ENCODE data around the gene LRRTM4.
"Not testable (repeated sequence)": the region's sequence is repeated elsewhere in the genome, so short reads cannot be mapped to it uniquely, and the experiment has no call there.

The LRRTM4 gene

GRCh38 chr2:77127345-77127744 is 394.8 kb downstream of the LRRTM4 start:
- FAIRE-seq = no peak
- DNase-seq (ENCODE audit: insufficient read length, low spot score) = no peak
- TF ChIP-seq POLR2A (IDR thresholded peaks at IDR 0.05; ENCODE audit: low read depth, low read length) (no peak), SPI1 (IDR thresholded peaks at IDR 0.05; ENCODE audit: low read depth, low read length) (no peak), PAX5 (IDR thresholded peaks at IDR 0.05; ENCODE audit: insufficient read depth, low read length, severe bottlenecking) (no peak)

GRCh38 chr2:77121518-77121917 is 400.7 kb downstream of the LRRTM4 start:
- TF ChIP-seq SPI1 (IDR thresholded peaks at IDR 0.05; ENCODE audit: low read depth, low read length) (no peak), POLR2AphosphoS5 (IDR thresholded peaks at IDR 0.05; ENCODE audit: low read depth, low read length) (no peak), POLR2A (IDR thresholded peaks at IDR 0.05; ENCODE audit: low read depth, low read length) (no peak), TAF1 (IDR thresholded peaks at IDR 0.05; ENCODE audit: low read depth, low read length) (no peak), POU2F2 (IDR thresholded peaks at IDR 0.05; ENCODE audit: low read depth, low read length) (no peak), PAX5 (IDR thresholded peaks at IDR 0.05; ENCODE audit: insufficient read depth, low read length, severe bottlenecking) (no peak)

GRCh38 chr2:77119333-77119732 is 402.8 kb downstream of the LRRTM4 start:
- FAIRE-seq (no peak), DNase-seq (ENCODE audit: insufficient read length, low spot score) (no peak)
- no peak for TF ChIP-seq POU2F2 (IDR thresholded peaks at IDR 0.05; ENCODE audit: low read depth, low read length)
- no peak for TF ChIP-seq TAF1 (IDR thresholded peaks at IDR 0.05; ENCODE audit: low read depth, low read length)
- no peak for TF ChIP-seq SPI1 (IDR thresholded peaks at IDR 0.05; ENCODE audit: low read depth, low read length)
- TF ChIP-seq POLR2AphosphoS5 (IDR thresholded peaks at IDR 0.05; ENCODE audit: low read depth, low read length) = no peak
- no peak for TF ChIP-seq PAX5 (IDR thresholded peaks at IDR 0.05; ENCODE audit: insufficient read depth, low read length, severe bottlenecking)
- TF ChIP-seq POLR2A (IDR thresholded peaks at IDR 0.05; ENCODE audit: low read depth, low read length) = no peak

More at GRCh38 chr2:77121518-77121917, 400.7 kb downstream of the LRRTM4 start:
- DNase-seq (ENCODE audit: insufficient read length, low spot score) = no peak
- FAIRE-seq = no peak

DNA sequence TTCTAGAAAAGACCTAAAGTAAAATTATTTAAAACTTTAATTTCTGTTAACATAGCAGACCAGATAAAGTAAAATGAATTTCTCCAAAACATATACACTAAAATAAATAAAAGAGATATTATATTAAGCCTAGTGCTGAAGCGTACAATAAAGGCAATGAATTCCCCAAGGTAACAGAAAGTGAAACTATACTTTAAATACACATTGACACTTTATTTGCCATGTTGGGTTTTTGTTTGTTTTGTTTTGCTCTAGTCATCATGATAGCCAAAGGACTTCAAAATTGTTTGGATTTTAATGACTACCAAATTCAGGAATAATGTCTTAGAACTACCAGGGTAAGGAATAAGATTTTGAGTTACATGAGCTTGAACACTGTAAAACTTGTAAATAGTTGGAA is 413.3 kb downstream of the LRRTM4 start:
- FAIRE-seq (no peak), DNase-seq (ENCODE audit: insufficient read length, low spot score) (no peak)
- TF ChIP-seq POU2F2 (IDR thresholded peaks at IDR 0.05; ENCODE audit: low read depth, low read length) (no peak), POLR2AphosphoS5 (IDR thresholded peaks at IDR 0.05; ENCODE audit: low read depth, low read length) (no peak), SPI1 (IDR thresholded peaks at IDR 0.05; ENCODE audit: low read depth, low read length) (no peak), TAF1 (IDR thresholded peaks at IDR 0.05; ENCODE audit: low read depth, low read length) (no peak), PAX5 (IDR thresholded peaks at IDR 0.05; ENCODE audit: insufficient read depth, low read length, severe bottlenecking) (no peak), POLR2A (IDR thresholded peaks at IDR 0.05; ENCODE audit: low read depth, low read length) (no peak)

- no peak for FAIRE-seq
- no peak for DNase-seq (ENCODE audit: insufficient read length, low spot score)
- TF ChIP-seq TAF1 (IDR thresholded peaks at IDR 0.05; ENCODE audit: low read depth, low read length) = no peak
- TF ChIP-seq SPI1 (IDR thresholded peaks at IDR 0.05; ENCODE audit: low read depth, low read length) = no peak
- no peak for TF ChIP-seq POLR2AphosphoS5 (IDR thresholded peaks at IDR 0.05; ENCODE audit: low read depth, low read length)
- TF ChIP-seq POLR2A (IDR thresholded peaks at IDR 0.05; ENCODE audit: low read depth, low read length) = no peak
- no peak for TF ChIP-seq PAX5 (IDR thresholded peaks at IDR 0.05; ENCODE audit: insufficient read depth, low read length, severe bottlenecking)
- no peak for TF ChIP-seq POU2F2 (IDR thresholded peaks at IDR 0.05; ENCODE audit: low read depth, low read length)
Observed at GRCh38 chr2:77105008-77105407, 417.2 kb downstream of the LRRTM4 start.

DNA sequence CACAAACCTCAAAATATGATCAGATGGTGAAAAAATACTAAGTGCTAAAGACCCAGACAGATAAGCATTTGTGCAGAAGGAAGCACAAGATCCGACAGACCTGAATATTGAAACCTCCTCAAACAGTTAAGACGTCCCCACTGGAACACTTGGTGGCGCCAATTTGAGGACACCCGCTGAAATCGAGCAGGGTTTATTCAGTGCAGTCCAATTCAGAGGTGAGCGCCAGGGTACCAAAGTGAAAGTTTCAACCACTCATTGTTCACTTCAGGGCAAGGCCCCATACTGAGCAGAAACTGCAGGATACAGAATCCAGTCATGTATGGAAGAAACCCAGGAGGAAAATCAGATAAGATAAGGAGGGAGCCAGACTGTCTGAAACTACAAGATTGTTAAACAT is 417.6 kb downstream of the LRRTM4 start:
- FAIRE-seq (no peak), DNase-seq (ENCODE audit: insufficient read length, low spot score) (no peak)
- no peak for TF ChIP-seq PAX5 (IDR thresholded peaks at IDR 0.05; ENCODE audit: insufficient read depth, low read length, severe bottlenecking)
- TF ChIP-seq SPI1 (IDR thresholded peaks at IDR 0.05; ENCODE audit: low read depth, low read length) = no peak
- no peak for TF ChIP-seq POLR2AphosphoS5 (IDR thresholded peaks at IDR 0.05; ENCODE audit: low read depth, low read length)
- TF ChIP-seq POU2F2 (IDR thresholded peaks at IDR 0.05; ENCODE audit: low read depth, low read length) = no peak
- no peak for TF ChIP-seq POLR2A (IDR thresholded peaks at IDR 0.05; ENCODE audit: low read depth, low read length)
- no peak for TF ChIP-seq TAF1 (IDR thresholded peaks at IDR 0.05; ENCODE audit: low read depth, low read length)

DNA sequence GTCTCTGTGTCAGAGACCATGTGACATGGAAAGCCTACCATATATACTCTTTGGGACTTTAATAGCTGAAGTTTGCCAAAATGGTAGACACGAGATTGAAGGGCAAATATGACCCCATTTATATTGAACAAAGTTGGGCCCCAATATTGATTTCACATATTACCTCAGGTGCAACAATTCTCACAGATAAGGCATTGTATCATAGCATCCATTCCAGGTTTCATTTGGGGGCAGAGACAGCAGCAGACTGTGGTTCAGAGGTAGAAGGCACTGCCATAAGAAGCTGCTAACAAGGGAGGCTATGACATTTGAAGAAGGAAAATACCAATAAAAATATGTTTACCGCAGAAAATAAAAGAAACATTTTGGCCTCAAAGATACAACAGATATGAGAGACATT is 419.2 kb downstream of the LRRTM4 start:
- TF ChIP-seq POLR2A (IDR thresholded peaks at IDR 0.05; ENCODE audit: low read depth, low read length) (no peak), SPI1 (IDR thresholded peaks at IDR 0.05; ENCODE audit: low read depth, low read length) (no peak), TAF1 (IDR thresholded peaks at IDR 0.05; ENCODE audit: low read depth, low read length) (no peak), PAX5 (IDR thresholded peaks at IDR 0.05; ENCODE audit: insufficient read depth, low read length, severe bottlenecking) (no peak), POU2F2 (IDR thresholded peaks at IDR 0.05; ENCODE audit: low read depth, low read length) (no peak), POLR2AphosphoS5 (IDR thresholded peaks at IDR 0.05; ENCODE audit: low read depth, low read length) (no peak)
- DNase-seq (ENCODE audit: insufficient read length, low spot score) = no peak
- FAIRE-seq = no peak

- FAIRE-seq (no peak), DNase-seq (ENCODE audit: insufficient read length, low spot score) (no peak)
- TF ChIP-seq POLR2AphosphoS5 (IDR thresholded peaks at IDR 0.05; ENCODE audit: low read depth, low read length) (no peak), PAX5 (IDR thresholded peaks at IDR 0.05; ENCODE audit: insufficient read depth, low read length, severe bottlenecking) (no peak), TAF1 (IDR thresholded peaks at IDR 0.05; ENCODE audit: low read depth, low read length) (no peak)
Observed at GRCh38 chr2:77101796-77102452, 420.3 kb downstream of the LRRTM4 start.

DNA sequence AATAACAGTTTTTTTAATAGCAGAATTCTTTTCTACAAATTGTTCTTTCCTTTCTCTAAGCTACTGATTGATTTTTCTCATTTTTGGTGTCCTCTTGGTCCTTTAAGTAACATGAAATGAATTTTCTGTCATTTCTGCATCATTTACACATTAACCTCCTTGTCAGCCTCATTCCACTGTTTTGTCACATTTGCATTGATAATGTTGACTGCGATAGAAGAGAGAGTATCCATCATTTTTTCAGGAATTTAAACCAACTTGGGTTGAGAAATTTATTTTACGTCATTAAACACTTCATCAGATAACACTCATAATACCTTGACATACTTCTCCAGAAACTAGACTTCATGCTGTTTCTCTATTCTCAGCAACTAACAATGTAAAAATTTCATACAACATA is 422.2 kb downstream of the LRRTM4 start:
- FAIRE-seq (no peak), DNase-seq (ENCODE audit: insufficient read length, low spot score) (no peak)
- TF ChIP-seq PAX5 (IDR thresholded peaks at IDR 0.05; ENCODE audit: insufficient read depth, low read length, severe bottlenecking) (no peak), TAF1 (IDR thresholded peaks at IDR 0.05; ENCODE audit: low read depth, low read length) (no peak), POLR2AphosphoS5 (IDR thresholded peaks at IDR 0.05; ENCODE audit: low read depth, low read length) (no peak), POLR2A (IDR thresholded peaks at IDR 0.05; ENCODE audit: low read depth, low read length) (no peak), POU2F2 (IDR thresholded peaks at IDR 0.05; ENCODE audit: low read depth, low read length) (no peak), SPI1 (IDR thresholded peaks at IDR 0.05; ENCODE audit: low read depth, low read length) (no peak)

- FAIRE-seq; DNase-seq (ENCODE audit: insufficient read length, low spot score): not testable (repeated sequence)
Observed at GRCh38 chr2:77095525-77095924, 426.7 kb downstream of the LRRTM4 start.

Data from GM12891 (cell line).